ENCODE results near the gene PAWR. TPM values are rescaled to one million over a fixed set of nuclear protein-coding genes. Genes with fewer than 3 reads are reported as not detected.

The PAWR gene
- total RNA-seq, 1 donor from 2014 or later = 204 TPM

DNA sequence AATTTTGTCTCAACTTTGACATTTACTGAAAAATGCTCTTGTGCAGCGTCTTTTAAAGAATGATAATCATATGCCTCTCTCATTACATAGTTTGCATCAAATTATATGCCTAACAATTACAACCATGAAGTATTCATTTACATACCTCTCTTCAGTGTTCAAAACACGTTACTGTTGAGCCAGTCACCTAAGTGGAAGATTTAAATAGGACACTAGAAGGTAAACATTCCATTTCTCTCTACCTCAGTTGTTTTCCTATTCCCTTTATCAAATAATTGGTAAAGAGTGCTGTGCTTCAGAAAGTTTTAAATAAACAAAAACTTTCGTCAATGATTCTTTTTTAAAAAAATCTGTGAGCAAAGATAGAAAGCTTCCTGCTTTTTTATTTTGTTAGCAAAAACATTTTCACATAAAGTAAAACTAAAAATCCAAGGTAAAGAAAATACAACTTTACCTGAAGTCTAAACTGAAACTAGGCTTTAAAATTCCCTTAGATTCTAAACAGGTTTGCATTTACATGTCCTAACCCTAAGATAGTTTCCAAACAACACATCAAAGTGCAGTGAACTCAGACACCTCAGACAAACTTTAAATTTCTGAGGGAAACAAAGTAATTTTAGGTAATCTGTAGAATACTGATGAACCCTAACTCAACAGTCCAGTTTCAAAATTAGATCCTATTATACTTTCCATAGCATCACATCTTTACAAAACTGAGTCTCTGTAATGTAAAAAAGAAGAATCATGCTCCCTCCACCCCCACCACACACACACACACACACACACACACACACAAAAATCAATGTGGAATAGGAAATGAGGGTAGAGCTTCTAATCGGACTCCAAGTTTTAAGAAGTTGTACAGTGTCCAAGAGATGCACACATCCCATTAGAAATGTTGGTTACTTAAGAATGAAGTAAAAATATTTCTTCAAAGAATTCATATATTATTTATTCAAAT, 46.2 kb downstream of the PAWR start:
- FAIRE-seq = no peak
- DNase-seq (ENCODE audit: low read depth) = no peak
- Histone ChIP-seq H3K9ac (ENCODE audit: low read length) (no peak overlapping the region), H3K4me2 (ENCODE audit: low read length) (no peak overlapping the region), H2AFZ (ENCODE audit: low read depth, low read length) (no peak overlapping the region), H4K20me1 (ENCODE audit: insufficient read depth, low read length) (peaks cover 65% of the 10 kb centered on the region), H3K4me3 (ENCODE audit: insufficient read depth, low read depth, low read length) (no peak overlapping the region), H3K27me3 (ENCODE audit: insufficient read depth, low read length) (no peaks in the 10 kb centered on the region), H3K36me3 (ENCODE audit: insufficient read depth, low read length) (peaks cover 3% of the 10 kb centered on the region), H3K4me1 (ENCODE audit: insufficient read depth, low read length) (peaks cover 3% of the 10 kb centered on the region), H3K9me3 (ENCODE audit: insufficient read depth, low read depth, low read length) (no peaks in the 10 kb centered on the region), H3K27ac (ENCODE audit: low read depth, low read length) (no peak overlapping the region), H3K79me2 (ENCODE audit: insufficient read depth, low read length) (peaks cover 99% of the 10 kb centered on the region)
- no peak overlapping the region for H3K4me3 Mint-ChIP-seq (ENCODE audit: unreplicated experiment)
- TF ChIP-seq, protein P1, sequence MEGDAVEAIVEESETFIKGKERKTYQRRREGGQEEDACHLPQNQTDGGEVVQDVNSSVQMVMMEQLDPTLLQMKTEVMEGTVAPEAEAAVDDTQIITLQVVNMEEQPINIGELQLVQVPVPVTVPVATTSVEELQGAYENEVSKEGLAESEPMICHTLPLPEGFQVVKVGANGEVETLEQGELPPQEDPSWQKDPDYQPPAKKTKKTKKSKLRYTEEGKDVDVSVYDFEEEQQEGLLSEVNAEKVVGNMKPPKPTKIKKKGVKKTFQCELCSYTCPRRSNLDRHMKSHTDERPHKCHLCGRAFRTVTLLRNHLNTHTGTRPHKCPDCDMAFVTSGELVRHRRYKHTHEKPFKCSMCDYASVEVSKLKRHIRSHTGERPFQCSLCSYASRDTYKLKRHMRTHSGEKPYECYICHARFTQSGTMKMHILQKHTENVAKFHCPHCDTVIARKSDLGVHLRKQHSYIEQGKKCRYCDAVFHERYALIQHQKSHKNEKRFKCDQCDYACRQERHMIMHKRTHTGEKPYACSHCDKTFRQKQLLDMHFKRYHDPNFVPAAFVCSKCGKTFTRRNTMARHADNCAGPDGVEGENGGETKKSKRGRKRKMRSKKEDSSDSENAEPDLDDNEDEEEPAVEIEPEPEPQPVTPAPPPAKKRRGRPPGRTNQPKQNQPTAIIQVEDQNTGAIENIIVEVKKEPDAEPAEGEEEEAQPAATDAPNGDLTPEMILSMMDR (IDR thresholded peaks at IDR 0.05; ENCODE audit: insufficient read depth, low read depth, low read length) = no peak
- TF ChIP-seq EZH2 (IDR thresholded peaks at IDR 0.05; ENCODE audit: insufficient read depth, low read length) = no peak
- no peaks in the 10 kb centered on the region for H3K27me3 Mint-ChIP-seq (ENCODE audit: low read depth, unreplicated experiment)
- H3K36me3 Mint-ChIP-seq (ENCODE audit: low read depth, unreplicated experiment) = peaks cover 13% of the 10 kb centered on the region
- H3K9me3 Mint-ChIP-seq (ENCODE audit: unreplicated experiment) = peaks cover 4% of the 10 kb centered on the region
- H3K4me1 Mint-ChIP-seq (ENCODE audit: low read depth, unreplicated experiment) = peaks cover 7% of the 10 kb centered on the region
- H3K27ac Mint-ChIP-seq (ENCODE audit: unreplicated experiment) = no peak overlapping the region

DNA sequence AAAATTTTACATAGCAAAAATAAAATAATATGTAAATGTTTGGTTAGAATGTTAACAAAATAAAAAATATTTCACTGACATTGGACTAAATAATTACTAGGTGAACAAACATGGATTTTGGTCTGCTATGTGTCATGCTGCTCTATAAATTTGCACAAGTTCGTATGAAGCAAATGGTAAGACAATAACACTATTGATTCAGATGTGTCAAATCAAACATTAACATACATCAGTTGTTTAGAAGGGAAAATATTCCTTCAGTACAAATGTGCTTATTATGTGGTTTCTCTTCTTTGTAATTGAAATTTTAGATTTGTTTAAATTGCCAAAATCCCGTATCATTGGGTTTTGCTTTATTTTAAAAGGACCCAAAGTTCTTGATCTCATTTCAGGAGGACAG, 46.9 kb downstream of the PAWR start:
- no peak overlapping the region for H3K27ac Mint-ChIP-seq (ENCODE audit: unreplicated experiment)
- H3K79me2 ChIP-seq (ENCODE audit: insufficient read depth, low read length) = peaks cover 99% of the 10 kb centered on the region
- H3K4me3 ChIP-seq (ENCODE audit: insufficient read depth, low read depth, low read length) = no peak overlapping the region
- no peak overlapping the region for H3K4me3 Mint-ChIP-seq (ENCODE audit: unreplicated experiment)
- peaks cover 4% of the 10 kb centered on the region for H3K9me3 Mint-ChIP-seq (ENCODE audit: unreplicated experiment)
- FAIRE-seq (no peak), DNase-seq (ENCODE audit: low read depth) (no peak)
- H3K27me3 ChIP-seq (ENCODE audit: insufficient read depth, low read length) = no peaks in the 10 kb centered on the region
- peaks cover 13% of the 10 kb centered on the region for H3K36me3 Mint-ChIP-seq (ENCODE audit: low read depth, unreplicated experiment)
- H3K4me1 ChIP-seq (ENCODE audit: insufficient read depth, low read length) = peaks cover 3% of the 10 kb centered on the region
- H3K4me1 Mint-ChIP-seq (ENCODE audit: low read depth, unreplicated experiment) = peaks cover 4% of the 10 kb centered on the region
- no peaks in the 10 kb centered on the region for H3K9me3 ChIP-seq (ENCODE audit: insufficient read depth, low read depth, low read length)
- peaks cover 59% of the 10 kb centered on the region for H4K20me1 ChIP-seq (ENCODE audit: insufficient read depth, low read length)
- no peaks in the 10 kb centered on the region for H3K36me3 ChIP-seq (ENCODE audit: insufficient read depth, low read length)
- no peak overlapping the region for H3K27ac ChIP-seq (ENCODE audit: low read depth, low read length)
- no peak overlapping the region for H2AFZ ChIP-seq (ENCODE audit: low read depth, low read length)
- H3K9ac ChIP-seq (ENCODE audit: low read length) = no peak overlapping the region
- no peaks in the 10 kb centered on the region for H3K27me3 Mint-ChIP-seq (ENCODE audit: low read depth, unreplicated experiment)
- TF ChIP-seq EZH2 (IDR thresholded peaks at IDR 0.05; ENCODE audit: insufficient read depth, low read length) = no peak
- TF ChIP-seq, protein P1 (IDR thresholded peaks at IDR 0.05; ENCODE audit: insufficient read depth, low read depth, low read length) = no peak
- no peak overlapping the region for H3K4me2 ChIP-seq (ENCODE audit: low read length)

DNA sequence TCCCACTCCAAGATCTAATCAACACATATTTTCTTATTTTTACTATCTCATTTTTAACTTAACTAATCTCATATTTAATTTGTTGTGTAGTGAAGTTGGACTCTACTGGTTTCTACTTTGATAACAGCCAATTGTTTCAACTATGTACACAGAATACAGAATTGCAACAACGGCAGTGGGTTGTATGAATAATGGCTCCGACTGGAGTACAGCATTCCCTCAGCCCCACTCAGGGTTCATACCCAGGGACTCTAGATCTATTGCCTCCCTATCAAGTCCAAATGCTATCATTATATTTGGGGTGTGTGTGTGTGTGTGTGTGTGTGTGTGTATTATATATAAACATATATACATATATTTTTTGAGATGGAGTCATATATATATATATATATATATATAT, 52.3 kb downstream of the PAWR start:
- Histone ChIP-seq H3K4me2 (ENCODE audit: low read length) (no peak overlapping the region), H3K27ac (ENCODE audit: low read depth, low read length) (no peak overlapping the region), H2AFZ (ENCODE audit: low read depth, low read length) (no peak overlapping the region), H3K9me3 (ENCODE audit: insufficient read depth, low read depth, low read length) (no peaks in the 10 kb centered on the region), H4K20me1 (ENCODE audit: insufficient read depth, low read length) (peaks cover 49% of the 10 kb centered on the region), H3K4me1 (ENCODE audit: insufficient read depth, low read length) (peaks cover 12% of the 10 kb centered on the region), H3K36me3 (ENCODE audit: insufficient read depth, low read length) (no peaks in the 10 kb centered on the region), H3K79me2 (ENCODE audit: insufficient read depth, low read length) (peaks cover 97% of the 10 kb centered on the region), H3K27me3 (ENCODE audit: insufficient read depth, low read length) (no peaks in the 10 kb centered on the region), H3K4me3 (ENCODE audit: insufficient read depth, low read depth, low read length) (no peak overlapping the region), H3K9ac (ENCODE audit: low read length) (no peak overlapping the region)
- Mint-ChIP-seq H3K4me1 (ENCODE audit: low read depth, unreplicated experiment) (peaks cover 16% of the 10 kb centered on the region), H3K36me3 (ENCODE audit: low read depth, unreplicated experiment) (peaks cover 4% of the 10 kb centered on the region), H3K27me3 (ENCODE audit: low read depth, unreplicated experiment) (no peaks in the 10 kb centered on the region), H3K9me3 (ENCODE audit: unreplicated experiment) (no peaks in the 10 kb centered on the region), H3K27ac (ENCODE audit: unreplicated experiment) (no peak overlapping the region), H3K4me3 (ENCODE audit: unreplicated experiment) (no peak overlapping the region)
- no peak for FAIRE-seq
- DNase-seq (ENCODE audit: low read depth) = no peak
- TF ChIP-seq, protein P1 (IDR thresholded peaks at IDR 0.05; ENCODE audit: insufficient read depth, low read depth, low read length) = no peak
- TF ChIP-seq EZH2 (IDR thresholded peaks at IDR 0.05; ENCODE audit: insufficient read depth, low read length) = no peak
